GM13977 (cell line): ENCODE data around the gene DGKG.

Experiments
- DNase-seq: peaks from one replicate; pipeline ENCODE4 v3.0.0; 2012; ENCODE audit warnings: low spot score
- CTCF ChIP-seq: IDR thresholded peaks from 2 replicates; pipeline ENCODE4 v1.5.1; 2012; ENCODE audit warnings: mild to moderate bottlenecking, control low read depth; ENCODE audit not compliant: insufficient read depth; ENCODE audit errors: extremely low read depth, missing control alignments
- in situ Hi-C: fragments of 300-500 bp; cut with MboI; formaldehyde crosslinking; loops from one replicate; pipeline ENCODE4 v1.12.0; 2022; ENCODE audit warnings: low sequenced_read_pairs, low pct_unique_long_range_greater_than_20kb, mixed read lengths, inconsistent platforms; ENCODE audit not compliant: unreplicated experiment

Gene DGKG

GRCh38 chr3:186102687-186103086, 259.3 kb downstream of the DGKG start:
- in situ Hi-C loops = no loop called here
- DNase-seq = no peak
- no peak for TF ChIP-seq CTCF

DNA sequence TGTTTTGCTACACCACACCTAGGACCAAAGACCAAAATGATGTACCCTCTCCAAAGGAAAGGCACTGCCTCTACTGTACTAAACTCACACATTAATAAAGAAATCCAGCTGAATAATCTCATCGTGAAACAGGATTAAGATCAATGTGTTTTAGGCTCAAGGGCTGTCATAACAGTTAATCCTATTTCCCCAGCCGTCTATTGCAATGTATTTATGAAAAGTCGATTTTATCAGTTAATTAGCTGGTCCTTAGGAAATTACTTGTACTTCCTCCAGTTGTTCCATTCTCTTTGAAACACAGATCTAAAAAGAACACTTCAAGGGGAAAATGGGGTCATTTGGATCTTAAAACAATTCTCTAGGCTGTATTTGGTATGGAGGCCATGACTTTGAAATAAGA, 261.6 kb downstream of the DGKG start:
- TF ChIP-seq CTCF = no peak
- no peak for DNase-seq
- in situ Hi-C loops = no loop called here

DNA sequence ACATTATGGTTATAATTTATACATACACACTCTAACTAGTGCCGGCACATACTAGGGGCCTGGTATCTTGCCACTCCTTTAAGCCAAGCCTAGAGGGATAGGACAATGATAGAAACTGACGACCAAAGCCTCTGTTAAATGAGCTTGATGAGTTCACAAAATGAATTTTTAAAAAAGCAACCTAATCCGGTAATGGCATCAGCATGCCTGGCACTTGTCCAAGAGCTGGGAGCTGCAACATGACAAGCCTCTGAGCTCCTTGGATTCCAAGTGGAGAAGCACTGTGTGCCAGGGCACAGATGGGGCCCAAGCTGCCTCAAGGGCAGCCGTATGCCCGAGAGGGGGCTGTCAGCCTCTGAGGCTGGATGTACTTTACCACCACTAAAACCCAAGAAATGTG, 262.9 kb downstream of the DGKG start:
- TF ChIP-seq CTCF = no peak
- in situ Hi-C loops = no loop called here
- no peak for DNase-seq

DNA sequence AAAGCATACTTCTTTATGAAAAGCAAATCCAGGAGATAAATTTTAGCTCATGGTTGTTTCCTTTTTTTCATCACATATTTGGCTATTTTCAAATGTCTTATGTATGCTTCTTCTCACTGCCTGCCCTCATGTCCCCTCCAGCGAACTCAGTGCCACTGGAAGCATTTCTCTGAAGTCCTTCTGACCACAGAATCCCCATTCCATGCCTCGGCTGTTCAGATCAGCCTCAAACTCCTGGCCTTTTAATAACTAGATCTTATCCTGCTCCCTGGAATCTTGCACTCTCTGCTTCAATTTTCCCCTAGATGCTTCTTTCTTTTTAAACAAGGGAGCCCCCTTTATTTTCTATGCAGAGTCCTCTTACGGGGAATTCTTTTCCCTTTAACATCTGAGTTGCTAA, 263.3 kb downstream of the DGKG start:
- no peak for TF ChIP-seq CTCF
- DNase-seq = no peak
- in situ Hi-C loops = no loop called here

DNA sequence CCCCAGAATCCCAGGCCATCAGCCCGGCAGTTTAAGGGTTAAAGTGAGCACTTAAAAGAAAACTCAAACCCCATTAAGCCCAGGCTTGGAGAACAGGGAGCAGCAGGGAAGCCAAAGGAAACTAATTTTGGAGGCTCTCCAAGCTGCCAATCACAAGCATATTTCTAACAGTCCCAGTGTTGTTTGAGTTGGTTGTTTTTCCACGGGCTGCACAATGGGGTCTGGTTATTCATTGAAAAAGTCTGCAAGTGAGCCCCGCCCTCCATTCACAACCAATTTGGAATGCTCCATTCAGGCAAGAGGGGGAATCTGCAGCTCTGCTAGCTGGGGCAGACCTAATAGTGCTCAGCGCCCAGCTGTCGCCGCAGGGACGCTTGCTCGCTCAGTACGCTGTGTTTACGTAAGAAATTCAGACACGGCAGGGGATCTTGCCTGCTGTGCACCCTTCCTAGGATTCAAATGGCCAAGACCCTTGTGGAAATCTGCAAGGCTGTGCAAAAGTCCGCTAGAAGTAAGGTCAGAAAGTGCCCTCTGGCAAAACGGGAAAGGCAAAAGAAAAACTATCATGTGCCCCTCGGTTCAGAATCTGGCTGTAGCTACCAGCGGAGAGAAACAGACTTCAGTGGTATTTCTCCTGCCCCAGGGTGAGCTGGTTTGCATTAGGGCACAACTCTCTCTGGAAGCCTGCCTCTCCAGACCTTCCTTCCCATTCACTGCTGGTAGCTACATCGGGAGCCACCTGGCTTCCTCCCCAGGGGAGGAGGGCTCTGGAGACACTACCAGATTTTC, 264.2 kb downstream of the DGKG start:
- in situ Hi-C loops = no loop called here
- no peak for TF ChIP-seq CTCF
- DNase-seq = no peak

- TF ChIP-seq CTCF = no peak
- DNase-seq = no peak
- in situ Hi-C loops = no loop called here
Observed at GRCh38 chr3:186097317-186097662, 264.7 kb downstream of the DGKG start.
